ENCODE results near the gene PACSIN2. TPM values are rescaled to one million over a fixed set of nuclear protein-coding genes. Genes with fewer than 3 reads are reported as not detected.

Gene PACSIN2
- total and polyA plus RNA-seq, 2 experiments from 2014 or later, result 36.0 to 43.7 TPM

DNA sequence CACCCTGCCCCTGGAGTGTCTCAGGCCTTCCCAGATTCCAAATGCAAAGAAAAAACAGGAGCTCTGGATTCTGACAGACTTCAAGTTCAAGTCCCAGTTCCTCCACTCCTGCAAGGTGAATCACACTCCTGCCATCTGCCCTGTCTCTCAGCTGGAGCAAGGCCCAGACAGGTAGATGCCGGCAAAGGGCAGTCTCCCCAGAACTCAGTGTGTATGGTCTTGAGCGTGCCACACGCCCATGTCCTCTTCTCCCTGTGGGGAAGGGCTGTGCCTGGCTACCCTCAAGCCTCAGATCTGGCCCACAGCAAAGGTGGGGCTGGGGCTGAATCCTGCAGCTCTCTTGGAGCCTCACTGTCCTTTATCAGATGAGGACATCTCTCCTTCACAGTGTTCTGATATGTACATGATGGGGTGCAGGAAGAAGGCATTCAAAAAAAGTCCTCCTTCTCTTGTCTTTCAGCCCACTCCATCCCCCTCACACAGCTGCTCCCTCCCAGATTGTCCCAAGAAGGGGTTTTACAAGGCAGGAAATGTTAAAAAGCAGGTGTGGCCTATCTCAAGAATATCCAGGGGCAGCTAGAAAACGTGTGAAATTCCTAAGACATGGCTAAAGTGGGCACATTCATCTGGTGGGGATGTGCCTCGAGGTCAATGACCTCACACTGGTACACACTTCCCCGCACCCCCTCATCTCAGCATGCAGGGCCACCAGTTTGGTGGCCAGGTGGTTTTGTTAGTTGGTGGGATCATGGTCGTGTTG, 130.2 kb downstream of the PACSIN2 start:
- H3K9me3 ChIP-seq (ENCODE audit: low read depth), result no peaks in the 10 kb centered on the region
- H3K4me3 ChIP-seq, result no peak overlapping the region
- H3F3A ChIP-seq (ENCODE audit: insufficient read depth), result no peaks in the 10 kb centered on the region
- H3K4me2 ChIP-seq (ENCODE audit: unreplicated experiment), result no peak overlapping the region
- in situ Hi-C loops (cut with MboI), result no loop called here
- H3K9ac ChIP-seq, result peak overlapping the region; percentile 62; the same call in 1 of the 2 replicates
- no peaks in the 10 kb centered on the region for H3K9me2 ChIP-seq (ENCODE audit: insufficient read depth)
- H2AFZ ChIP-seq, result no peak overlapping the region
- peaks cover 12% of the 10 kb centered on the region for H3K4me1 ChIP-seq (ENCODE audit: insufficient read depth)
- H3K79me2 ChIP-seq (ENCODE audit: insufficient read depth), result no peaks in the 10 kb centered on the region
- no peaks in the 10 kb centered on the region for H3K27me3 ChIP-seq (replicated peaks; ENCODE audit: insufficient read depth)
- H3K36me3 ChIP-seq (ENCODE audit: low read depth), result peaks cover 15% of the 10 kb centered on the region; the same call in 1 of the 2 replicates
- H3K27ac ChIP-seq, result peak overlapping the region; percentile 19; the same call in 1 of the 2 replicates
- WGBS, 2 experiments (ENCODE audit: low coverage in 1 of 2, low lambda C conversion rate in 2 of 2, missing lambda C conversion rate in 2 of 2), result 71 to 80% methylated on average over 7 of the region's 7 CpGs
- TF ChIP-seq EZH2 (IDR thresholded peaks at IDR 0.05; ENCODE audit: insufficient read depth, poor library complexity, severe bottlenecking) (no peak), EZH2phosphoT487 (IDR thresholded peaks at IDR 0.05; ENCODE audit: insufficient read depth, low read depth) (no peak)
- no peaks in the 10 kb centered on the region for H4K20me1 ChIP-seq (ENCODE audit: insufficient read depth)
- DNase-seq, result peak; percentile 12

DNA sequence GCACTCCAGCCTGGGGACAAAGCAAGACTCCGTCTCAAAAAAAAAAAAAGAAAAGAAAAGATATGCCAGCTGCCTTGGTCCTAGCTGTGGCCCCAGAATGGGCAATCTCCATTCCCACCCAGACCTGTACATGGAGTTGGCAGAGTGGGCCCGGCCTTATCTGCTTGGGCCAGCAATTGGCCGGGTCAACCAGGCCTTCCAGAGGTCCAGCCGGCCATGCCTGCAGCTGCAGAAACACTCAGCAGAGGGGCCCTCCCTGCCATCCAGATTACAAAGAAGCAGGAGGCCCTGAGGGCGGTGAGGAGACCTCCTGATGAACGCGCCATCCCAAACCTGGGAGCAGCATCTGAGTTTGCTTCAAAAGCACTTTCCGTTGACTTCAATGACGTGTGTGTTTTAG, 131.0 kb downstream of the PACSIN2 start:
- Histone ChIP-seq H3K9ac (no peak overlapping the region), H4K20me1 (ENCODE audit: insufficient read depth) (no peaks in the 10 kb centered on the region), H3K4me3 (no peak overlapping the region), H3K79me2 (ENCODE audit: insufficient read depth) (no peaks in the 10 kb centered on the region), H3K9me2 (ENCODE audit: insufficient read depth) (no peaks in the 10 kb centered on the region), H3K4me2 (ENCODE audit: unreplicated experiment) (no peak overlapping the region), H3K4me1 (ENCODE audit: insufficient read depth) (peaks cover 12% of the 10 kb centered on the region), H3K27ac (no peak overlapping the region), H3F3A (ENCODE audit: insufficient read depth) (no peaks in the 10 kb centered on the region), H2AFZ (no peak overlapping the region), H3K36me3 (ENCODE audit: low read depth) (peaks cover 15% of the 10 kb centered on the region; the same call in 1 of the 2 replicates), H3K9me3 (ENCODE audit: low read depth) (no peaks in the 10 kb centered on the region), H3K27me3 (replicated peaks; ENCODE audit: insufficient read depth) (no peaks in the 10 kb centered on the region)
- 96 to 98% methylated on average over 9 of the region's 9 CpGs for WGBS, 2 experiments (ENCODE audit: low coverage in 1 of 2, low lambda C conversion rate in 2 of 2, missing lambda C conversion rate in 2 of 2)
- in situ Hi-C loops (cut with MboI), result no loop called here
- TF ChIP-seq EZH2phosphoT487 (IDR thresholded peaks at IDR 0.05; ENCODE audit: insufficient read depth, low read depth) (no peak), EZH2 (IDR thresholded peaks at IDR 0.05; ENCODE audit: insufficient read depth, poor library complexity, severe bottlenecking) (no peak)
- no peak for DNase-seq

DNA sequence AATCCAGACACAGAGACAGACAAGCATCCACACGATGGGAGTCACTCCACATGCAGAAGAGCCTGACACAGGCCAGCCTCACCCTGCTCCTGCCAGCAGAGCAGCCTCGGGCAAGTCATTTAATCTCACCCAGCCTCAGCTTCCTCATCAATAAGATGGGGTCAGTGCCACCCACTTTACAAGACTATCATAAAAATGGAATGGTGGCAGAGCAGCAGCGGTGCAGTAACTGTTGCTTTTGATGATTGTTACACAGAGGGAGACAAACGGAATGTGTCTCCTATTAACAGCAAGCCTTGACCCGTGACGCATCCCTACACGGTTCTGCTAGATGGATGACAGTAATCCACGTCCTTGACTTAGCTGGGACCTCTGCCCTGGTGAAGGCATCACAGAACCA, 131.8 kb downstream of the PACSIN2 start:
- Histone ChIP-seq H3K4me2 (ENCODE audit: unreplicated experiment) (no peak overlapping the region), H3K36me3 (ENCODE audit: low read depth) (peaks cover 7% of the 10 kb centered on the region; the same call in 1 of the 2 replicates), H3K9me3 (ENCODE audit: low read depth) (no peaks in the 10 kb centered on the region), H3K4me1 (ENCODE audit: insufficient read depth) (peaks cover 12% of the 10 kb centered on the region), H2AFZ (no peak overlapping the region), H3F3A (ENCODE audit: insufficient read depth) (no peaks in the 10 kb centered on the region), H4K20me1 (ENCODE audit: insufficient read depth) (no peaks in the 10 kb centered on the region), H3K27ac (no peak overlapping the region), H3K4me3 (no peak overlapping the region), H3K27me3 (replicated peaks; ENCODE audit: insufficient read depth) (no peaks in the 10 kb centered on the region), H3K79me2 (ENCODE audit: insufficient read depth) (no peaks in the 10 kb centered on the region), H3K9ac (no peak overlapping the region), H3K9me2 (ENCODE audit: insufficient read depth) (no peaks in the 10 kb centered on the region)
- WGBS, 2 experiments (ENCODE audit: low coverage in 1 of 2, low lambda C conversion rate in 2 of 2, missing lambda C conversion rate in 2 of 2), result 72 to 74% methylated on average over 8 of the region's 8 CpGs
- in situ Hi-C loops (cut with MboI), result no loop called here
- TF ChIP-seq EZH2 (IDR thresholded peaks at IDR 0.05; ENCODE audit: insufficient read depth, poor library complexity, severe bottlenecking), result no peak
- no peak for TF ChIP-seq EZH2phosphoT487 (IDR thresholded peaks at IDR 0.05; ENCODE audit: insufficient read depth, low read depth)
- DNase-seq, result no peak

DNA sequence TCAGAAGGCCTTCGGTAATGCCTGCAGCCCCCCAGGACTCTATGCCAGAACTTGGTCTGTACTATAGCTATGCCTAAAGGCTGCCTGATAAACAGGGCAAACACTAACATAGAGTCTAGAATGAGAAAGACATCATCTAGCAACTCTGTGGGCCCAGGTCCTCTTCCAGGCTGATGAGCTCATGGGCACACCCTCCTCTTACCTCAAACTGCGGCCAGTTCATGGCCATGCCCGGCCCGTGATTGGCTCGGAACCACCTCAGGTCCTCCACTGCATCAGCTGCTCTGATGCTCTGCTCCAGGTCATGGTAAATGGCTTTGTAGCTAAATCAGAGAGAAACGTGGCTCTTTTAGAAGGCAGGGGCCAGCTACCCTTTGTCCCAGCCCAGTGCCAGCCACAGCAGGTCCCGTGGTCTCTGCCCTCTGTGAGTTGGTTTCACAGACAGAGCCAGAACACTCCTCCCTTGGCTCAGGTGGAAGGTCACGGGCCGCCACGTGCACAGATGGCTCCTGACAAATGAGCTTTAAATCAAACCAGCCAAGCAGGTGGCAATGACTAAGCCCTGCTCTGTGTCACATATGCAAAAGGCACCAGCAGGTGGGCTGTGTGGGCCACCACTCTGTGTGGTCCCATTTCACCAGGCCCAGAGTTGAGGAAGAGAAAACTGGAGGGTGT, 132.8 kb downstream of the PACSIN2 start:
- 81 to 84% methylated on average over 10 of the region's 10 CpGs for WGBS, 2 experiments (ENCODE audit: low coverage in 1 of 2, low lambda C conversion rate in 2 of 2, missing lambda C conversion rate in 2 of 2)
- Histone ChIP-seq H3K36me3 (ENCODE audit: low read depth) (peaks cover 6% of the 10 kb centered on the region; the same call in 1 of the 2 replicates), H3K27ac (no peak overlapping the region), H3K4me1 (ENCODE audit: insufficient read depth) (peaks cover 12% of the 10 kb centered on the region), H4K20me1 (ENCODE audit: insufficient read depth) (no peaks in the 10 kb centered on the region), H3K9ac (no peak overlapping the region), H3K9me2 (ENCODE audit: insufficient read depth) (no peaks in the 10 kb centered on the region), H3F3A (ENCODE audit: insufficient read depth) (no peaks in the 10 kb centered on the region), H3K27me3 (replicated peaks; ENCODE audit: insufficient read depth) (no peaks in the 10 kb centered on the region), H3K4me3 (no peak overlapping the region), H3K9me3 (ENCODE audit: low read depth) (no peaks in the 10 kb centered on the region), H2AFZ (no peak overlapping the region), H3K79me2 (ENCODE audit: insufficient read depth) (no peaks in the 10 kb centered on the region), H3K4me2 (ENCODE audit: unreplicated experiment) (no peak overlapping the region)
- in situ Hi-C loops (cut with MboI), result no loop called here
- no peak for DNase-seq
- TF ChIP-seq EZH2phosphoT487 (IDR thresholded peaks at IDR 0.05; ENCODE audit: insufficient read depth, low read depth) (no peak), EZH2 (IDR thresholded peaks at IDR 0.05; ENCODE audit: insufficient read depth, poor library complexity, severe bottlenecking) (no peak)

Measured in GM23248 (cell line).